Body of pancreas (tissue), 4 donors: ENCODE data around the gene TRMT44. TPM values are rescaled to one million over a fixed set of nuclear protein-coding genes. Genes with fewer than 3 reads are reported as not detected.

ENCODE experiments used
- ATAC-seq: fragments of 150-250 bp; one replicate; pipeline ENCODE4 v1.9.1; 2016
- DNase-seq, 4 donors: peaks; one replicate each; pipeline ENCODE4 v3.0.0-alpha.2; 2019
- H3K27ac ChIP-seq, 4 donors: fragments of 200-600 bp; sonication (generic); 1 replicate in 3 of 4; 2 replicates in 1 of 4; pipeline versions ENCODE4 v1.5.1 to v1.6.1; 2016 to 2019; ENCODE audit warnings: mild to moderate bottlenecking in 1 of 4, mixed read lengths in 1 of 4, moderate library complexity in 1 of 4
- H3K27me3 ChIP-seq, 2 donors: fragments of 200-600 bp; sonication (generic); one replicate each; pipeline ENCODE4 v1.6.0; 2016; ENCODE audit warnings: mild to moderate bottlenecking in 1 of 2
- H3K36me3 ChIP-seq, 2 donors: fragments of 200-600 bp; sonication (generic); replicated peaks in 1 of 2; 2 replicates each; pipeline ENCODE4 v1.5.1; 2016; ENCODE audit warnings: low read depth in 2 of 2; ENCODE audit not compliant: insufficient read depth in 1 of 2
- H3K4me1 ChIP-seq: fragments of 200-600 bp; sonication (generic); one replicate; pipeline ENCODE4 v1.6.0; 2016
- H3K4me3 ChIP-seq, 2 donors: fragments of 200-600 bp; sonication (generic); 1 replicate in 1 of 2; 2 replicates in 1 of 2; pipeline ENCODE4 v1.5.1; 2016 to 2019
- H3K9me3 ChIP-seq, 3 donors: fragments of 200-600 bp; sonication (generic); 1 replicate in 2 of 3; 2 replicates in 1 of 3; pipeline ENCODE4 v1.5.1; 2016
- CTCF ChIP-seq, 7 experiments: fragments of 450-650 bp in 4 of 7; fragments of 200-600 bp in 3 of 7; sonication (generic) in 3 of 7; IDR thresholded peaks; one replicate each; pipeline ENCODE4 v1.5.1; 2016 to 2019; ENCODE audit warnings: antibody characterized with exemption in 7 of 7
- POLR2A ChIP-seq, 3 donors: fragments of 450-650 bp; IDR thresholded peaks; one replicate each; pipeline ENCODE4 v1.6.1; 2016; ENCODE audit warnings: antibody characterized with exemption in 3 of 3, mild to moderate bottlenecking in 2 of 3
- WGBS, 2 donors: methylation state at CpG; one replicate each; pipeline ENCODE4 v1.1.5; 2017; 5-methylcytosine and 5-hydroxymethylcytosine counted together
- intact Hi-C: fragments of 100-400 bp; cut with DNase I; formaldehyde crosslinking; loops from one replicate; pipeline ENCODE4 v1.15.1; 2023
- total RNA-seq, 2 donors: library from RNA; depleted of rRNA; stranded (reverse); fragments of >200 nt; gene quantifications; one replicate each; pipeline ENCODE4 v1.1.0, GENCODE V29; 2016

The TRMT44 gene
- total RNA-seq, 2 donors from 2014 or later = 13.2 to 60.0 TPM

GRCh38 chr4:8433136-8433535 is 7.4 kb upstream of the TRMT44 start:
- H3K4me1 ChIP-seq = peaks cover 44% of the 10 kb centered on the region
- no peaks in the 10 kb centered on the region for H3K9me3 ChIP-seq
- no peak for ATAC-seq
- H3K36me3 ChIP-seq = no peaks in the 10 kb centered on the region
- no peaks in the 10 kb centered on the region for H3K27me3 ChIP-seq
- H3K4me3 ChIP-seq = no peak overlapping the region
- DNase-seq = no peak
- intact Hi-C loops = no loop called here
- H3K27ac ChIP-seq = no peak overlapping the region
- 54 to 67% methylated on average over 5 of the region's 5 CpGs for WGBS, 2 donors
- TF ChIP-seq POLR2A (IDR thresholded peaks at IDR 0.05) (no peak), CTCF (IDR thresholded peaks at IDR 0.05) (no peak)

- no peak for ATAC-seq
- 76 to 80% methylated on average over 18 to 21 of the region's 21 CpGs for WGBS, 2 donors
- H3K9me3 ChIP-seq = no peaks in the 10 kb centered on the region
- H3K27me3 ChIP-seq = no peaks in the 10 kb centered on the region
- no peak overlapping the region for H3K4me3 ChIP-seq
- no peaks in the 10 kb centered on the region for H3K36me3 ChIP-seq
- TF ChIP-seq CTCF (IDR thresholded peaks at IDR 0.05) = no peak
- TF ChIP-seq POLR2A (IDR thresholded peaks at IDR 0.05) = no peak
- H3K27ac ChIP-seq = peak overlapping the region in 1 of 4 donors; percentile 76
- H3K4me1 ChIP-seq = peaks cover 50% of the 10 kb centered on the region
- intact Hi-C loops = no loop called here
- DNase-seq = no peak
Observed at GRCh38 chr4:8434251-8435073, 6.1 kb upstream of the TRMT44 start.

DNA sequence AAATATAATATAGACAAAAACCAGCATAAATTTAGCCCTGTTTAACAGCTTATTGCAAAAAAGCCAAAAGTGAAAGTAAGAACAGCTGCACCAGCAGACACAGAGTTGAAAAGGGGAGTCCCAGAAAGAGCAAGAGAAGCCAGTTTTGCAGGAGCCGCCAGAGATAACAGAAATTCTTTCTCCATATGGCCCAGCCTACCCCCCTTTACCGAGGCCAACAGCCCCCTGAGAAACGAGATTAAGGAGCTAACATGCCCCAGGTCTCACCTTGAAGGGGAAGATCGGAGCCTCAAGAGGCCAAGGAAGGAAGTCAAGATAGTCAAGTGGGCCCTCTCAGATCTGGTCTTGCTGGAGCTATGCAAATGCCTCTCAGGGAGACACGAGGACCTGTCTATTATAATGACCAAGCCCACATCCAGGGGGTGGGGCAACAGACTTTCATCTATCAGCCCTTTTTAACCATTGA is 4.9 kb upstream of the TRMT44 start:
- no peak overlapping the region for H3K4me3 ChIP-seq
- H3K36me3 ChIP-seq = no peaks in the 10 kb centered on the region
- TF ChIP-seq POLR2A (IDR thresholded peaks at IDR 0.05) (no peak), CTCF (IDR thresholded peaks at IDR 0.05) (no peak)
- WGBS, 2 donors = 1 to 3% methylated on average over 5 of the region's 5 CpGs
- DNase-seq (peak in 2 of 4 donors; percentile 29 to 31), ATAC-seq (no peak)
- H3K4me1 ChIP-seq = peaks cover 56% of the 10 kb centered on the region
- intact Hi-C loops = no loop called here
- no peaks in the 10 kb centered on the region for H3K27me3 ChIP-seq
- H3K9me3 ChIP-seq = no peaks in the 10 kb centered on the region
- peak overlapping the region; percentile 12 to 76 (median 56) for H3K27ac ChIP-seq

DNA sequence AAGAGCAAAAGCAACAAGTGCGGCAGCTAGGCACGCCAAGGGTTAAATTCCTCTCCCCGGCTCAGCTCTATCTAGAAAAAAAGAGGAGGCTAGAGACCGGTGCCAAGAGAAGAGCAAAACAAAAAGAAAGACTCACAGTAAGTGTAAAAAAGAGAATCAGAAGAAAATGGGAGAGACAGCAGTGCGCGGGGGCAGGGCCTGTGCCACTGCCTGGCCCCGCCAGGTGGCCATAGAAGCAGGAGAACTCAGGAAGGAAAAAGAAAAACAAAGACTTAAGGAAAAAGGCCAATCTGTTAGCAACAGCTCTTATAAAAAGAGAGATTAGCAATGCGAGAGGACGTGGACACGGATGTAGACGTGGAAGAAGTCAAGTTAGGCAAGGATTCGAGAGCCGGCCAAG is 3.3 kb upstream of the TRMT44 start:
- peak in 3 of 4 donors; percentile 30 to 54 (median 38) for DNase-seq
- peak; percentile 26 for ATAC-seq
- TF ChIP-seq POLR2A (IDR thresholded peaks at IDR 0.05) (peak in 2 of 3 donors; percentile 44 to 45), CTCF (IDR thresholded peaks at IDR 0.05) (peak; percentile 14 to 70 (median 44))
- Histone ChIP-seq H3K36me3 (no peaks in the 10 kb centered on the region), H3K4me3 (no peak overlapping the region), H3K27ac (peak overlapping the region in 3 of 4 donors; percentile 85 to 98 (median 92)), H3K4me1 (peaks cover 67% of the 10 kb centered on the region), H3K27me3 (no peaks in the 10 kb centered on the region), H3K9me3 (no peaks in the 10 kb centered on the region)
- 11 to 28% methylated on average over 13 of the region's 13 CpGs for WGBS, 2 donors
- intact Hi-C loops = no loop called here
